ELR (cell line): ENCODE measurements around the gene ANTKMT.
"Not testable (repeated sequence)": the region's sequence is repeated elsewhere in the genome, so short reads cannot be mapped to it uniquely, and the experiment has no call there.

ENCODE experiments used
- DNase-seq: peaks from one replicate; pipeline ENCODE4 v3.0.0-alpha.2; 2015; ENCODE audit warnings: low read depth

Gene ANTKMT

DNA sequence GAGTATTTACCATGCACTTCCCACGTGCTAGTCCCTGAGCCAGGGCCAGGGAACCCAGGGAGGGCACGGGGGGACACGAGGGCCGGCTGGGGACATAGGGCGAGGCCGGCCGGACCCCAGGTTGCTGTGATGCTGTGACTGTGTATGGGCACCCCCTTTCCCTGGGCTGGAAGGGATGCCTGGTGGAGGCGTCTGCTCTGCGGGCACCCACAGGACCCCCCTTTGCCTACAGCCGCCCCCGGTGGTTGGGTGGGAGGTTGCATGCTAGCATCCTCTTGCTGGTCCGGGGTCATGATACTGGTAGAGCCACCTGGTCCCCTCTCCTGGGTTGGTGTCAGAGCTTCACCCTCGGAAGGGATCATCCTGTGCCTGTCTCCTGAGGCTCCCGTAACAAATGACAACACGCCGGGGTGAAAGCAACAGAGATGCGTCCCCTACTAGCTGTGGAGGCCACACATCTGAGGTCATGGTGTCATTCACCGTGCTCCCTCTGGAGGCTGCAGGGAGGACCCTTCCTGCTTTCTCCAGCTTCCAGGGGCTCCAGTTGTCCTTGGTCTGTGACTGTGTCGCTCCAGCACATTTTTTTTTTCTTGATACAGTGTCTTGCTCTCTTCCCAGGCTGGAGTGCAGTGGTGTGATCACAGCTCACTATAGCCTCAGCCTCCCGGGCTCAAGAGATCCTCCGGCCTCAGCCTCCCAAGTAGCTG lies 23.0 kb downstream of the ANTKMT start:
- DNase-seq: no peak

DNA sequence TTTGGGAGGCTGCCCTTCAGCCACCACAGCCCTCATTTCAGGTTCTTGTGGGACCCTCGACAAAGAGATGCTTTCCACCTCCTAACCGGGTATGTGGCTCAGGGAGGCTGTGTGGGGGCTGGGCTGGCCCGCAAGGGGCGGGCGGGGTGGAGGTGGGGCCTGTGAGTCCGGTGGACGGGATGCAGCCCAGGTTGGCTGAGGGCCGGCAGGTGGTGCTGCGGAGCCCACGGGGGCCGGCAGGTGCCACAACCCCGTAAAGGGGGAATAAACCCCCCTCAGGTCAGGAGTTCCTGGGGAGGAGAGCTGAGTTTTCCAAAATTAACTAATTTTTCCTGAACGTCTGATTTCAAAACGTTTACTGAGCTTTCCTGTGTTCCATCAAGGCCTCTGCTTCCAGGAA lies 24.8 kb downstream of the ANTKMT start:
- DNase-seq: peak; percentile 43

GRCh38 chr16:746637-747036 lies 25.7 kb downstream of the ANTKMT start:
- no peak for DNase-seq

DNA sequence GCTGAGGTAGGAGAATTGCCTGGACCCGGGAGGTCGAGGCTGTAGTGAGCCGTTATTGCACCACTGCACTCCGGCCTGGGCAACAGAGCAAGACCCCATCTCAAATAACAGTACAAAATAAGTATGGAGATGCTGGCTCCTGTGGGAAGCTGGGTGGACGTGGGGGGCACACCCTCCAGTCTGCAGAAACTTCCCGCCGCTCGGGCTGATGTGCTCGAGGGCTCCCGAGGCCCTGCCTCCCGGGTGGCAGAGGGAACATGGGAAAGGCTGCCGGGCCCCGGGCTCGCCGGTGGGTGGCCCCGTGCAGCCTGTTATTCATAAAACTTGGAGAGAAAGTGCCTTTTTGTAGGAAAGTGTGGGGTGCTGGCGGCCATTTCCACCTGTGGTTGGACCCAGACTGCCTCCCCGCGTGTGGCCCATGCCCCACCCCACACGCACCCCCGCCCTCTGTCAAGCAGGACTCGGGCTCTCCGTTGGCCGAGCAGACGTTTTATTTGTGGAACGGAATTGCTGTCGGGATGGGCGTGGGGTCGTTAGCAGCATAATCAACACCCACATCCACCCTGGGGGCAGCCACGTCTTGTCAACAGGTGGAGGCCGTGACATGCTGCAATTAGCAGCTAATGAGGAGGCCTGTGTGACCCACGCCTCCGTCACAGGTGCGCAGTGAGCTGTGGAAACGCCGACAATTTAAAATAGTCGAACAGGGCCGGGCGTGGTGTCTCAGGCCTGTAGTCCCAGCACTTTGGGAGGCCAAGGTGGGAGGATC lies 27.2 kb downstream of the ANTKMT start:
- DNase-seq: no peak

GRCh38 chr16:749010-749409 lies 28.1 kb downstream of the ANTKMT start:
- peak; percentile 50 for DNase-seq

DNA sequence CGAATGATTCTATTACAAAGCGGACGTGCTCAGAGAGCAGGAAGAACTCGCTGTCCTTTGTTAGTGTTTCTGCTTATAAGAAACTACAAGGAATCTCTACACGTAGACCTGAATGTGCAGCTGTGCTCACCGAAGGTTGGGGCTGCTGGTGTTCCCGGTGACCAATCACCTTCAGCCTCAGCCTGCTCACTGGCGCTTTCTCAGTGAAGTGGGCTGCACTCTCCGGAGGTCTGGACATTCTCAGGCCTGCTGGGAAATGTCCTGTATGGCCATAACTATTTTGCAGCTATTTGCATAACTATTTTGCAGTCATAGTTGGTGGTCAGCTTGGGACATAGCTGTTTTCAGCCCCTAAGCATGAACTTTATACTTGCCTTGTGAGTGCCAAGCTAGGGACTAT lies 29.5 kb downstream of the ANTKMT start:
- no peak for DNase-seq

- no peak for DNase-seq
These were observed 30.4 kb downstream of the ANTKMT start for GRCh38 chr16:751152-752006.

- no peak for DNase-seq
These were observed 31.0 kb downstream of the ANTKMT start for GRCh38 chr16:752007-752312.

GRCh38 chr16:754121-754607 lies 33.2 kb downstream of the ANTKMT start:
- not testable (repeated sequence) for DNase-seq

- no peak for DNase-seq
These were observed 33.7 kb downstream of the ANTKMT start for GRCh38 chr16:754656-755055.

DNA sequence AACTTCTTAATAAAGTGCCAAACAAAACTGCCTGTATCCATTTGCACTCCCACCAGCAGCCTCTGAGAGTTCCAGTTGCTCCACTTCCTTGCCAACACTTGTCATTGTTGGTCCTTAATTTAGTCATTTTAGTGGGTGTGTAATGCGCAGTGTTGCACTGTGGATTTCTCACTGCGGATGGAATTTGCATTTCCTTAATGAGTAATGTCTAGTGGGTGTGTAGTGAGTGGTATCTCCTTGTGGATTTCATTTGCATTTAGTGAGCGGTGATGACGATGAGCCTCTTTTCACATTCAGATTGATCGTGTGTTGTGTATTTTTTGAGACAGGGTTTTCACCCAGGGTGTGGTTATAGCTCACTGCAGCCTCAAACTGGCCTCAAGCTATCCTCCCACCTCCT lies 35.5 kb downstream of the ANTKMT start:
- no peak for DNase-seq

DNA sequence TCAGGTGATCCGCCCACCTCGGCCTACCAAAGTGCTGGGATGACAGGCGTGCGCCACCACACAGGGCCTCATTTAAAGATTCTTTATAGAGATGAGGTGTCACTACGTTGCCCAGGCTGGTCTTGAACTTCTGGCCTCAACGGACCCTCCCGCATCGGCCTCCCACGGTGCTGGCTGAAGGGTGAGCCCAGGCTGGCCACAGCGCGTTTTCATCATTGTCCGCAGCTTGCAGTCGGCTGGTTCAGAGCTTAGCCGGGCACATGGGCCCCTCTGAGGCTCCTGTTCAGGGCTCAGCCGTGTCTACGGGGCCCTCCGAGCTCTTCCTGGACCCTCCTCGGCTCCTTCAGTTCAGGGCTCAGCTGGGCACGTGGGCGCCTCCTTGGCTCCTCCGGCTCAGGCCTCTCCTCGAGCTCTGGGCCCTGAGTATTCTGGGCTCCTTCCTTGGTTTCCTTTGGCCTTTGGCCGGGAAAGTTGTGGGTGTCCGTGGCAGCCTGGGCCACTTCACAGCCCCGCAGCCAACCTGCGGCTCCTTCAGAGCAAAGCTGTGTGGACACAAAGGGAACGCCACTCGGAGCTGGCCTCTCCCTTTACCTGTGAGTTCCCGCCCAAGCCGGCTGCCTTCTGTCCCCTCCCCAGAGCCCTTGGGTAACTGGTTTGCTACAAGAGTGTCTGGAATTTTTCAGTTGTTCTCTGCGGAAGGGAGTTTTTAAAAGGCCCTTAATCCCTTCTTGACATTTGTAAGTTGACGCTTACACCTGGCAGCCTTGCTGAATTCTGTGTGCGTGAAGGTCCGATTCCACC lies 38.4 kb downstream of the ANTKMT start:
- no peak for DNase-seq

DNA sequence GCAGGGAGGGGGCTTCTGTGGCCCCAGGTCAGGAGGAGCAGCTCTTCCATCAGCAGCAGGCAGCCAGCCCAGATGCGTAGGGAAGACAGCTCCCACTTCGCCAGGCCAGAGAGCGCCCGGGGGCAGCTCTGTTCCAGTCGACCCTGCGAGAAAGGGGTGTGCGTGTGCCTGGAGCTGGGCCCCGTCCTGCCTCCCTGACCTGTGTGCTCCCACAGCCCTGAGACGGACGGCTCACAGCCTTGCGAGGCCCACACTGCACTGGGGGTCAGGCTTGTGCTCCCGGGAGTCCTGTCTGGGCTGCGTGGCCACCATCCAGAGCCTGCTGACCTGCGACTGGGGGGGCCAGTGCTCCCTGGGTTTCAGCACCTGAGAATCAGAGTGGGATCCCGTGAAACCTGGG lies 39.1 kb downstream of the ANTKMT start:
- no peak for DNase-seq

GRCh38 chr16:760545-761343 lies 39.8 kb downstream of the ANTKMT start, which contains the start of gene MSLN:
TSS of gene MSLN (plus strand) at chr16:760734. CDS start at chr16:762681, 1,947 bp downstream.
- peak; percentile 77 for DNase-seq

DNA sequence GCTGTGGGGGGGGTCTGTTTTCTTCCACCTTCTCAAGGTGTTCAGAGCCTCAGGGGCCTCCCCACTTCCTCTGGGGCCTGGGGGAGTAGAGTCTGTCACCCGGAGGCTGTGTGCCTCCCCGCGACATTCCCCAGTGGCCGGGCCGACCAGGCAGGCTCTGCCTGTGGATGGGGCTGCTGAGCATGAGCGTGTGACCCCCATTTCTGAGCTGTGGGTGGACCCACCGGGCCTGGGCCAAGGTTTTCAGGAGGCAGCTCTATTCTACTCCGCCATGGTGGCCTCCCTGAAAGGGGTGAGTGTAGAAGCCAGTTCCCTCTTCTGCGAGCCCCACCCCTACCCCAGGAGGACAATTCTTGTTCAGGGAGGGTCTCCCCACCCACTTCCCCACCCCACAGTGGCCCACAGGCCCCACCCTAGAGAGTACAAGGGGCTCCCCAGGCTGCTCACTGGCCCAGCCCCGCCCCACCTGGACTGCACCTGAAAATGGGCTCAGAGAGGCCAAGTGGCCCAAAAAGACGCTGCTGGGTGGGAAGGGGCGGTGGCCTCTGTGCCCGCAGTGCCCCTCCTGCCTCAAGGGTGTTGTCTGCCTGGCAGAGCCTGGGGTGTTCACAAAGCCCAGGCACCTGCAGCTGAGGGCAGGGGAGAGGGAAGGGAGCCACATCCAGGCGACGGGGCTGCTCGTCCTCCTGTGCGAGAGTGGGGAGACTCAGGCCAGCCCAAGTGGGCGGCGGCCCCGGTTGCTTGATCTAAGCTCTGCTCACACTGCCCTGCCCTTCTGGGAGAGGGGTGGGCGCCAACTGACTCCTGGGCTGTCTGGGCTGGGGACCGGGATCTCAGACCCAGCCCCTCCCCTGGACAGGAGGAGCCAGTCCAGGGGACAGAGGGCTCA lies 40.9 kb downstream of the ANTKMT start:
- no peak for DNase-seq

DNA sequence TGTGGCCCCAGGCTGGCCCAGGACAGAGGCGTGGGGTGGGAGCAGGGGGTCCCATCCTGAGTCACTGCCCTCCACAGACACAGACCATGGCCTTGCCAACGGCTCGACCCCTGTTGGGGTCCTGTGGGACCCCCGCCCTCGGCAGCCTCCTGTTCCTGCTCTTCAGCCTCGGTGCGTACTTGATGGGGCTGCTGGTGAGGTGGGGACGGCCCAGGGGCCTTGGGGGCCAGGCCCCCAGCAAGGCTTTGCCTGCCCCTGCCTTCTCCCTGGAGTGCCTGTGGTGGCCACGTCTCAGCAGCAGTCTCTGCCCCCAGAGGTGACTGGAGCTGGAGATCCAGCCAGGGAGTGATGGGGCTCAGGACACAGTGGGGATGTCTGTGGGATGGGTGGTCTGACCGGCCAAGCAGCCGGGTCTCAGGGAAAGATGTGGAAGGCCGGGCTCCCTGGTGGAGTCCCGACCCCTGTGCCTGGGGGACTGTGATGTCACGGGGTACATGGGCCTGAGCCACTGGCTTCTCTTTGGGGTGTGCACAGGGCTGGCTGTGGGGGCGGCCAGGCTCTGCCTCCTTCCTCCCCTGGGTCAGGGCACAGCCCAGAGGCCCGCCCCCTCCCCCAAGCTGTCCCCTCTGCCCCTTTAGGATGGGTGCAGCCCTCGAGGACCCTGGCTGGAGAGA lies 41.8 kb downstream of the ANTKMT start:
- no peak for DNase-seq

DNA sequence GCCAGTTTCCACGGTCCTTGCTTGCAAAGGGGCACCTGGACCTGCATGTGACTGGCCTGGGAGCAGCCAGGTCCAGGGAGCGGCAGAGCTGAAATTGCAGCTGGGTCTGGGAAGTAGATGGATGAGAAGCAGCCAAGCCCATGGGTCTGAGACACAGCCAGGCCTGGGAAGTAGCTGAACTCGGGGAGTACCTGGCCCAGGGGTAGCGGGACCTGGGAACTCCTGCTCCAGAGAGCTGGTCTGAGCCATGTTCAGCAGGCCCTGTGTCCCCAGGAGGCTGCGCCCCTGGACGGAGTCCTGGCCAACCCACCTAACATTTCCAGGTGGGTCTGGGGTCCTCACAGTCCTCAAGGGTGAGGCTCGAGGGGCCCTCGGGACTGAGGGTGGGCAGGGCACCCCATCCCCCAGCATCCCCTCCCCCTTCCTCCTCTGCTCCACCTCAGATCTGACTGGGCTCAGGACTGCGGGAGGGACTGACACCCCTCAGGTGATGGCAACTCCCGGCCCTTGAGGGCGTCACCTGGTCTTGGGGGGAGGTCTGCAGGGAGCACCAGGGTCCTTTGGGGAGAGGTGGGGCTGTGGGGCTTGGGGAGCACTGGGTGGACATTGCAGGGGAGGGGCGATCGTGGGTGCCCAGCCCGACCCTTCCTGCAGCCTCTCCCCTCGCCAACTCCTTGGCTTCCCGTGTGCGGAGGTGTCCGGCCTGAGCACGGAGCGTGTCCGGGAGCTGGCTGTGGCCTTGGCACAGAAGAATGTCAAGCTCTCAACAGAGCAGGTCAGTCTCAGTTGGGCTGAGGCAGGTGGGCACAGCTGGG lies 42.6 kb downstream of the ANTKMT start:
- no peak for DNase-seq

- DNase-seq: no peak
These were observed 43.3 kb downstream of the ANTKMT start for GRCh38 chr16:764184-764750.
